GM12891 (cell line): ENCODE results near the gene MYO1F.

ENCODE experiments used
- PAX5 ChIP-seq: IDR thresholded peaks from 2 replicates; pipeline ENCODE4 v1.6.1; 2011; ENCODE audit warnings: low read length, moderate library complexity, mild to moderate bottlenecking; ENCODE audit not compliant: insufficient read depth, severe bottlenecking
- POLR2A ChIP-seq: IDR thresholded peaks from 2 replicates; pipeline ENCODE4 v1.6.1; 2011; ENCODE audit warnings: low read depth, low read length, control low read depth
- POLR2AphosphoS5 ChIP-seq: IDR thresholded peaks from 2 replicates; pipeline ENCODE4 v1.6.1; 2011; ENCODE audit warnings: low read depth, low read length, control low read depth

GRCh38 chr19:8610936-8611300, 33.7 kb upstream of the MYO1F start:
- TF ChIP-seq POLR2A (no peak), POLR2AphosphoS5 (no peak), PAX5 (no peak)
